HepG2 (cell line): ENCODE measurements around the gene ADARB2. TPM values are rescaled to one million over a fixed set of nuclear protein-coding genes. Genes with fewer than 3 reads are reported as not detected.

Experiments used
- ATAC-seq: fragments of 200-7000 bp; cut with Tn5 transposase; 3 replicates; pipeline ENCODE4 v1.9.1; 2020; ENCODE audit warnings: mild to moderate bottlenecking, moderate library complexity
- BruUV-seq: library from RNA; stranded (reverse); fragments of 400-500 nt; replicated peaks from 2 replicates; lab custom pipeline; 2021; lab: Mats Ljungman, UMichigan
- CTCF ChIA-PET: fragments of 300-600 bp; formaldehyde crosslinking; extraction: SDS; loops from one replicate; lab custom pipeline; 2021; ENCODE audit warnings: low total read pairs, inconsistent platforms, low intra/inter-chr PET ratio; lab: Yijun Ruan, JAX
- POLR2A ChIA-PET: fragments of 350-600 bp; sonication (Branson Sonifier 250); formaldehyde crosslinking; loops from one replicate; lab custom pipeline; 2020; ENCODE audit warnings: antibody characterized with exemption, inconsistent platforms; lab: Yijun Ruan, JAX
- DNase-seq: peaks from one replicate; pipeline ENCODE4 v3.0.0-alpha.2; 2015; ENCODE audit warnings: low spot score
- FAIRE-seq: peaks from 3 replicates; lab custom pipeline; 2011; peaks lifted over from hg19 to GRCh38; lab: Jason Lieb, UNC
- H2AFZ ChIP-seq: one replicate; pipeline ENCODE4 v1.6.1; 2011; ENCODE audit warnings: low read length, inconsistent platforms
- H3K27ac ChIP-seq: fragments of 300-600 bp; 3 replicates; pipeline ENCODE4 v1.8.0; 2011; ENCODE audit warnings: mixed run types, mild to moderate bottlenecking, mixed read lengths, low read length, inconsistent platforms; ENCODE audit not compliant: insufficient read depth; ENCODE audit errors: extremely low read length
- H3K27me3 ChIP-seq, 2 experiments: fragments of 200-600 bp in 1 of 2; 2 replicates in 1 of 2; 3 replicates in 1 of 2; pipeline versions ENCODE4 v1.6.0 to v1.8.0; 2011; ENCODE audit warnings: low read length in 2 of 2, mild to moderate bottlenecking in 2 of 2, moderate library complexity in 2 of 2, inconsistent platforms in 1 of 2; ENCODE audit not compliant: insufficient read depth in 2 of 2, control insufficient read depth in 1 of 2
- H3K36me3 ChIP-seq, 2 experiments: fragments of 200-600 bp in 1 of 2; replicated peaks in 1 of 2; 2 replicates in 1 of 2; 3 replicates in 1 of 2; pipeline versions ENCODE4 v1.5.1 to v1.8.0; 2011; ENCODE audit warnings: low read length in 2 of 2, inconsistent platforms in 1 of 2; ENCODE audit not compliant: insufficient read depth in 2 of 2, control insufficient read depth in 1 of 2
- H3K4me1 ChIP-seq: 2 replicates; pipeline ENCODE4 v1.5.1; 2012; ENCODE audit warnings: low read length, inconsistent platforms; ENCODE audit not compliant: insufficient read depth
- H3K4me2 ChIP-seq: 2 replicates; pipeline ENCODE4 v1.6.0; 2011; ENCODE audit warnings: low read depth, low read length, inconsistent platforms
- H3K4me3 ChIP-seq, 3 experiments: fragments of 200-600 bp in 1 of 3; sonication (generic), shearing (Covaris generic) in 1 of 3; replicated peaks in 1 of 3; 2 replicates each; pipeline ENCODE4 v1.5.1; 2011 to 2016; ENCODE audit warnings: low read length in 3 of 3, inconsistent platforms in 2 of 3, low read depth in 2 of 3, mild to moderate bottlenecking in 2 of 3, control low read depth in 1 of 3, mixed read lengths in 1 of 3; ENCODE audit not compliant: insufficient read depth in 1 of 3
- H3K79me2 ChIP-seq: one replicate; pipeline ENCODE4 v1.6.1; 2011; ENCODE audit warnings: low read length, inconsistent platforms; ENCODE audit not compliant: insufficient read depth
- H3K9ac ChIP-seq: 2 replicates; pipeline ENCODE4 v1.6.0; 2011; ENCODE audit warnings: mild to moderate bottlenecking, low read depth, low read length, inconsistent platforms; ENCODE audit not compliant: insufficient read depth
- H3K9me3 ChIP-seq: 2 replicates; pipeline ENCODE4 v1.5.1; 2012; ENCODE audit warnings: mild to moderate bottlenecking, low read length
- H4K20me1 ChIP-seq: 2 replicates; pipeline ENCODE4 v1.6.0; 2011; ENCODE audit warnings: inconsistent platforms, mild to moderate bottlenecking, low read length, moderate library complexity; ENCODE audit not compliant: insufficient read depth
- ATF6 ChIP-seq: sonication (generic); formaldehyde crosslinking; conservative IDR thresholded peaks from 2 replicates; pipeline ENCODE4 v1.4.0; 2020; ENCODE audit warnings: missing genetic modification reagents
- FOXM1 ChIP-seq: sonication (generic); formaldehyde crosslinking; IDR thresholded peaks from 2 replicates; pipeline ENCODE4 v1.5.0; 2020; ENCODE audit warnings: missing genetic modification reagents
- MNT ChIP-seq: fragments of 450-650 bp; IDR thresholded peaks from 2 replicates; pipeline ENCODE4 v1.6.1; 2016
- NR1H2 ChIP-seq: sonication (generic); formaldehyde crosslinking; IDR thresholded peaks from 2 replicates; pipeline ENCODE4 v1.8.1; 2022; ENCODE audit warnings: low read depth, missing genetic modification reagents, borderline replicate concordance
- TMF1 ChIP-seq: sonication (generic); formaldehyde crosslinking; IDR thresholded peaks from 2 replicates; pipeline ENCODE4 v1.8.1; 2022; ENCODE audit warnings: low read depth, missing genetic modification reagents
- ZNF567 ChIP-seq: sonication (generic); formaldehyde crosslinking; IDR thresholded peaks from 2 replicates; pipeline ENCODE4 v1.8.1; 2023; ENCODE audit warnings: mild to moderate bottlenecking, missing genetic modification reagents, borderline replicate concordance
- WGBS: methylation state at CpG from one replicate; pipeline ENCODE4 v1.1.6; 2017; ENCODE audit warnings: low lambda C conversion rate; 5-methylcytosine and 5-hydroxymethylcytosine counted together
- in situ Hi-C: cut with HindIII; loops from 2 replicates; pipeline ENCODE4 v1.10.0; 2017; ENCODE audit warnings: low pct_unique_long_range_greater_than_20kb; ENCODE audit not compliant: extremely low pct_ligation_motif_present
- intact Hi-C: fragments of 100-400 bp; cut with micrococcal nuclease; formaldehyde crosslinking; loops from one replicate; pipeline ENCODE4 v1.10.0; 2022; ENCODE audit not compliant: unreplicated experiment
- polyA plus RNA-seq, 8 experiments: library from polyadenylated mRNA; depleted of rRNA in 3 of 8; stranded (reverse) in 7 of 8; unstranded in 1 of 8; fragments of >200 nt; fragmentation: Illumina TruSeq in 4 of 8; extraction: Trizol in 4 of 8; gene quantifications; 2 replicates each; pipeline versions ENCODE4 v1.2.1 to v1.2.3, GENCODE V29; 2011 to 2016; ENCODE audit warnings: low read depth in 4 of 8, missing spikeins in 1 of 8, mixed read lengths in 1 of 8; ENCODE audit not compliant: insufficient read depth in 1 of 8
- total RNA-seq, 5 experiments: library from RNA; depleted of rRNA; stranded (reverse); fragments of >200 nt; fragmentation: Illumina TruSeq; extraction: Trizol; gene quantifications; 2 replicates each; pipeline ENCODE4 v1.2.3, GENCODE V29; 2016; ENCODE audit warnings: low read depth in 1 of 5

ADARB2 gene
- total and polyA plus RNA-seq, 2 of the 13 experiments (the other 11 are each of a cell fraction or from before 2014, with no cell fraction given) = not detected

DNA sequence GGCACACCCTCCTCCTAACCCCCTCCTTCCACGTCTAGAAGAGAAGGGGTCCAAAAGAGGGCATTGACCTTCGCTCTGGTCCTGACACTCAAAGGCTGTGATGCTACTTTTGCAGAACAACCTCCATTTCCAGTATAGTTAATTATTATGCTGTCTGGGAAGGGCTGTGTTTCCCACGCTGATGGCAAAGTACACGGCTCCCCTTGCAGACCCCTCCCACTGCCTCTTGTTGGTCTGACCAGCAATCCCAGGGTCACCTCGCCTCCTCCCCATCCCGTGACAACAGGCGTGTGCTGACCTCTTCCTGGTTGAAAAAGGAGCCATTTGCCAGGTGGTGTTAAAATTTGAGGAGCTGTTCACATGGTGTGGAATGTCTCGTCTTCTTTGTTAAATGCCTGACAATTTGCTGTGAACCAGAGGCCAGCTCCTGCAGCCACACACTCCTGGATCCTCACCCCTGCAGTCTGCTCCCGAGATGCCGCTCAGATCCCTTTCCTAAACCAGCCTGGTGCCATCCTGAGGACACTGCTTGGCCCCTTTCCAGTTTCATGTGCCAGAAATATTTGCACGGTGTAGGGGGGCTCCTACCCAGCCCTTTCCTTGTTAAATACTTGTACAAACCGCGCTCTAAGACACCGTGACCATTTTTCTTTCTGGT is 359.5 kb downstream of the ADARB2 start (continued):
- TF ChIP-seq TMF1 (CRISPR knock-in tag) (no peak), NR1H2 (CRISPR knock-in tag) (no peak), ATF6 (CRISPR knock-in tag) (no peak), FOXM1 (no peak)
- TF ChIP-seq, all 625 proteins: peak for 0

- H3K79me2 ChIP-seq = no peaks in the 10 kb centered on the region
- H3K4me3 ChIP-seq = no peak overlapping the region
- FAIRE-seq = no peak
- no peaks in the 10 kb centered on the region for H3K9me3 ChIP-seq
- no peak overlapping the region for H3K4me2 ChIP-seq
- POLR2A ChIA-PET = no interaction called here
- no peaks in the 10 kb centered on the region for H3K36me3 ChIP-seq
- H2AFZ ChIP-seq = no peak overlapping the region
- in situ Hi-C loops = no loop called here
- TF ChIP-seq MNT (peak; percentile 66), ZNF567 (CRISPR knock-in tag) (no peak)
- TF ChIP-seq, all 625 proteins: peak for 1
- WGBS = 40% methylated on average over 6 of the region's 6 CpGs
- Histone ChIP-seq H4K20me1 (no peaks in the 10 kb centered on the region), H3K4me1 (no peaks in the 10 kb centered on the region), H3K9ac (no peak overlapping the region), H3K27me3 (peaks cover 4 to 33% of the 10 kb centered on the region in 2 experiments; a peak in 3 of 5 replicates), H3K27ac (no peak overlapping the region)
- CTCF ChIA-PET = no interaction called here
- ATAC-seq (no peak), DNase-seq (no peak)
- BruUV-seq = no TSS peak
- intact Hi-C loops = loop anchor here (5.0 kb wide), 1 partner anchor 965 kb away; no protein-coding TSS in a partner anchor
These were observed 360.1 kb downstream of the ADARB2 start for GRCh38 chr10:1377231-1377630.
